Peyer's patch (tissue), 4 donors: Measurements from ENCODE around the gene RABAC1.

Source experiments
- POLR2A ChIP-seq, 2 donors: fragments of 450-650 bp; IDR thresholded peaks; one replicate each; pipeline ENCODE4 v1.5.1; 2017; ENCODE audit warnings: antibody characterized with exemption in 2 of 2, mild to moderate bottlenecking in 2 of 2, moderate library complexity in 2 of 2
- TF ChIP-seq, protein P1 (sequence below), 6 experiments: fragments of 450-650 bp in 4 of 6; fragments of 200-600 bp in 2 of 6; sonication (generic) in 1 of 6; IDR thresholded peaks; one replicate each; pipeline ENCODE4 v1.5.1; 2017 to 2019; ENCODE audit warnings: antibody characterized with exemption in 6 of 6, mild to moderate bottlenecking in 3 of 6, moderate library complexity in 1 of 6

DNA sequence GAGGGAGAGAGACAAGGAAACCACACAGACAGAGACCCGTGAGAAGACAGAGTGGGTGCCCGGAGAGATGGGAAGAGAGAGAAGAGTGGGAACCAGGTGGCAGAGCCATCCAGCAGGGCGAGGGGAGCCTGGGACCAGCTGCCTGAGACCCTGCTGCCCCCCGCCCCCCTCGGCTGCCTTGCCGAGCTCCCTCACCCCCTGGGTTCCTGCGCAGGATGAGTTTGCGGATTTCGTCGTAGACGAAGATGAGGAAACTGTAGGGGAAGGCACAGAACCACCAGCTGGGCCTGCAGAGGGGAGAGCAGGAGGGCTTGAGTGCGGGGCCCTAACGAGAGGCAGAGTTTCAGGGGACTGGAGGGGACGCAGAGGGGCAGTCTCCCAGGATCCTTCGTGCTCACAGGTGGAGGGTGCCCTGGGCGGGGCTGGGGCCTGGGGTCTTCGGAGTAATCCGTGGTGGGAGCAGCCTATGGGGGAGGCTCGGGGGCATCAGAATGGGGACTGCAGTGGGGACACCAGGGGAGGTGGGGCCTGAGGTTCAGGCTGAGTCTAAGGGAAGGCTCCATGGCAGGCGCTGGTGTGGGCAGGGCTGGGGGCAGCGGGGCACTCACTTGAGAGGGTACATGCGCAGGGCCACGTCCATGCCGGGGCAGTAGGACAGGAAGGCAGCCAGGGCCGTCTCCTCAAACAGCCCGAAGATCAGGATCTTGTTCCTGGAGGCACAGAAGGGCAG is 8.1 kb upstream of the RABAC1 start:
- TF ChIP-seq, protein P1, sequence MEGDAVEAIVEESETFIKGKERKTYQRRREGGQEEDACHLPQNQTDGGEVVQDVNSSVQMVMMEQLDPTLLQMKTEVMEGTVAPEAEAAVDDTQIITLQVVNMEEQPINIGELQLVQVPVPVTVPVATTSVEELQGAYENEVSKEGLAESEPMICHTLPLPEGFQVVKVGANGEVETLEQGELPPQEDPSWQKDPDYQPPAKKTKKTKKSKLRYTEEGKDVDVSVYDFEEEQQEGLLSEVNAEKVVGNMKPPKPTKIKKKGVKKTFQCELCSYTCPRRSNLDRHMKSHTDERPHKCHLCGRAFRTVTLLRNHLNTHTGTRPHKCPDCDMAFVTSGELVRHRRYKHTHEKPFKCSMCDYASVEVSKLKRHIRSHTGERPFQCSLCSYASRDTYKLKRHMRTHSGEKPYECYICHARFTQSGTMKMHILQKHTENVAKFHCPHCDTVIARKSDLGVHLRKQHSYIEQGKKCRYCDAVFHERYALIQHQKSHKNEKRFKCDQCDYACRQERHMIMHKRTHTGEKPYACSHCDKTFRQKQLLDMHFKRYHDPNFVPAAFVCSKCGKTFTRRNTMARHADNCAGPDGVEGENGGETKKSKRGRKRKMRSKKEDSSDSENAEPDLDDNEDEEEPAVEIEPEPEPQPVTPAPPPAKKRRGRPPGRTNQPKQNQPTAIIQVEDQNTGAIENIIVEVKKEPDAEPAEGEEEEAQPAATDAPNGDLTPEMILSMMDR (IDR thresholded peaks at IDR 0.05), result no peak
- TF ChIP-seq POLR2A (IDR thresholded peaks at IDR 0.05), result no peak
